GM21576 (cell line): ENCODE data around the gene CAMK2A.

ENCODE experiments used
- ATAC-seq: cut with Tn5 transposase; IDR thresholded peaks from one replicate; pipeline ENCODE4 v1.9.1; 2021; ENCODE audit warnings: mild to moderate bottlenecking, moderate library complexity; ENCODE audit not compliant: unreplicated experiment

CAMK2A gene

GRCh38 chr5:150215979-150216944 is 73.3 kb downstream of the CAMK2A start:
- ATAC-seq, result no peak

- no peak for ATAC-seq
These were observed 75.3 kb downstream of the CAMK2A start for GRCh38 chr5:150214289-150214688.

- no peak for ATAC-seq
These were observed 76.0 kb downstream of the CAMK2A start for GRCh38 chr5:150213530-150213929.

GRCh38 chr5:150211156-150212030 is 78.2 kb downstream of the CAMK2A start:
- no peak for ATAC-seq

GRCh38 chr5:150210644-150211043 is 78.9 kb downstream of the CAMK2A start:
- ATAC-seq, result no peak

- ATAC-seq, result no peak
These were observed 80.4 kb downstream of the CAMK2A start for GRCh38 chr5:150209099-150209635.

GRCh38 chr5:150208187-150209098 is 81.1 kb downstream of the CAMK2A start:
- ATAC-seq, result no peak

- no peak for ATAC-seq
These were observed 82.8 kb downstream of the CAMK2A start for GRCh38 chr5:150206779-150207115.

GRCh38 chr5:150206098-150206778 is 83.3 kb downstream of the CAMK2A start:
- ATAC-seq, result no peak

- ATAC-seq, result no peak
These were observed 85.0 kb downstream of the CAMK2A start for GRCh38 chr5:150204590-150204960.

- ATAC-seq, result no peak
These were observed 85.6 kb downstream of the CAMK2A start for GRCh38 chr5:150203832-150204589.

- no peak for ATAC-seq
These were observed 87.1 kb downstream of the CAMK2A start for GRCh38 chr5:150202501-150202900.

- ATAC-seq, result no peak
These were observed 92.1 kb downstream of the CAMK2A start for GRCh38 chr5:150197476-150197875.

GRCh38 chr5:150196986-150197385 is 92.6 kb downstream of the CAMK2A start:
- no peak for ATAC-seq

GRCh38 chr5:150196514-150196913 is 93.1 kb downstream of the CAMK2A start:
- no peak for ATAC-seq

GRCh38 chr5:150195736-150196485 is 93.7 kb downstream of the CAMK2A start:
- no peak for ATAC-seq

- ATAC-seq, result no peak
These were observed 97.1 kb downstream of the CAMK2A start for GRCh38 chr5:150192462-150192861.

- no peak for ATAC-seq
These were observed 98.6 kb downstream of the CAMK2A start for GRCh38 chr5:150190987-150191386.
